Stimulated activated CD8-positive, alpha-beta memory T cell treated with anti-CD3 and anti-CD28 coated beads, Interleukin-12 subunit alpha, Interleukin-12 subunit beta, amount 100 ng/mL, for 4 hours (primary cell): ENCODE results near the gene AQP6.

Experiments
- DNase-seq: peaks from one replicate; pipeline ENCODE4 v3.0.0-alpha.2; 2020; ENCODE audit warnings: low read depth

Gene AQP6

DNA sequence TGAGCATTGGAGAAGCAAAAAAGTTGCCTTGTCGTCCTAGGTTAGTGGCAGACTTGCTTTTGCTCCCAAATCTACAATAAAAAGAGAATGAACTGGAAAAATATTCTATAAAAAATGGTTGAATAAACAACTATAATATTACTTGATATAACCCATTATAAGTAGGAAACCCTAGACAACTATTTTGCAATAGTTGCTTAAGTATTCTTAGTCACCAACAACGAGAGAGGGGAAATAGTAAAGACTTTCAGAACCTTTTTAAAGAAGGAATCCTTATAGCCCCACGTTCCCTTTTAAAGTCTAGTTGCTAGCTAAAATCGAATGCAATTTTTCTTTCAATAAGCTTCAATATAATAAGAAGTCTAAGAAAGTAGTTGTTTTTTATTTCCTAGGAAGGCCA lies 17.5 kb downstream of the AQP6 start:
- no peak for DNase-seq

DNA sequence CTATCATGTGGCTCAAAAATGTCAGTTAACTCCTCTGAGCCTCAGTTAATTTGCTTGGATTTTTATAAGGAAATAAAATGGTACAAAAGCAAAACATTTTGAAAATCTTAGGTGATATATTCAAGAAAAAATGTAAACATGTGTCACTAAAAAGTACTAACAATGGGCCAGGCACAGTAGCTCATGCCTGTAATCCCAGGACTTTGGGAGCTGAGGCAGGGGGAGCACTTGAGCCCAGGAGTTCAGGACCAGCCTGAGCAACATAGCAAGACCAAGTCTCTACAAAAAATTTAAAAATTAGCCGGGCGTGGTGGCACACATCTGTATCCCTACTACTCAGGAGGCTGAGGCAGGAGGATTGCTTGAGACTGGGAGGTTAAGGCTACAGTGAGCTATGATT lies 25.7 kb downstream of the AQP6 start:
- no peak for DNase-seq

DNA sequence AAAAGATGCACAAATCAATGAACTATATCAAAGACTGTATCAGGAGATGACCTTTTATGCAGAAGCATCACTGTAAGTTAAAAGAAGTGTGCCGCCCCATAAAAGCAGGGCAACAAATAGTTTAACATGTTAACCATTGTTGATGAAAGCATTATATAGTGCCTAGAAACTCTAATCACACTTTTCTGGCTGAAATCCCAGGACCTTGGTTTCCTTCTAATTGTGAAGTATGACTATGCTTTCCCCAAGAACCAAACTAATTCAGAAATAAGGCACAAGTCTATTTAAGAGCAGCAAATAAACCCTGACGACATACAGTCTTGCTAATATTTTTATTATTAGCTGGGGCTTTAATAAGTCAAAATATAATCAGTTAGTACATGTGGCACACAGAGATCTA lies 30.8 kb downstream of the AQP6 start:
- DNase-seq = no peak

DNA sequence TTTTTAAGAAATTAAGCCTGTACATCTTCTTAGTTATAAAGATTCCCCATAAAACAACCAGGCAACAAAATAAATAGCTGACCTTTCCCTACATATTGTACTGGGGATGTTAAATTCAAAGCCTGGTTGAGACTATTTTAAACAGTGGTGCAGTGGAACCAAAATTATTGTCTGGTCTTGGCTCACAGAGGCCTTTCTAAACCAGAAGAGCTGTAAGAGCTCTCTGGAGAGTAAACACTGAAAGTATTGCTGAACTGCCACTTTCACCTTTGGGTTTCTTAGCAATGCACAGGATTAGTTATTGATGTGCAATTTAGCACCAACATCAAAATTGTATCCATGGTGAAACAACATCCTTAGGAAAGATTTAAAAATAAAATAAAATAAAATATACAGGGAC lies 31.9 kb downstream of the AQP6 start:
- DNase-seq = no peak

DNA sequence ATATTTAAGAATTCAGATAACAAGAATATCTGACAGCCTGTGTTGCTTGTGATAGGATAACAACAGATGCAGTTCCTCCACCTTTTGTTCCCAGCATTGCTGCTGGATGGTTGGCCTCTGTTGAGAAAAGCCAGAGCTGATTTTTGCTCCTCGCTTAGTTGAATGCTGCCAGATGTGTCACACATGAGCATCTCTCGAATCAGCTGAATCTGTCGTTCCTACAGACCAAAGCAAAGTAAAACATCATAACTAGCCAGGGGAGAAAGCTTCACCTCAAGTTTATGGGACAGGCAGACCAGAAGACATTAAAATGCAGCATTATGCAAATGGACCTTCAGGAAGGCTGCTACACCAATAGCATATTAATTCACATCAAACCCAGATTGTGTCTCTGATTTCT lies 32.4 kb downstream of the AQP6 start:
- no peak for DNase-seq

- no peak for DNase-seq
Observed at GRCh38 chr12:50006280-50006679, 33.5 kb downstream of the AQP6 start.

GRCh38 chr12:50006754-50007442 lies 34.2 kb downstream of the AQP6 start:
- no peak for DNase-seq

- DNase-seq = no peak
Observed at GRCh38 chr12:50013361-50014147, 40.8 kb downstream of the AQP6 start.

DNA sequence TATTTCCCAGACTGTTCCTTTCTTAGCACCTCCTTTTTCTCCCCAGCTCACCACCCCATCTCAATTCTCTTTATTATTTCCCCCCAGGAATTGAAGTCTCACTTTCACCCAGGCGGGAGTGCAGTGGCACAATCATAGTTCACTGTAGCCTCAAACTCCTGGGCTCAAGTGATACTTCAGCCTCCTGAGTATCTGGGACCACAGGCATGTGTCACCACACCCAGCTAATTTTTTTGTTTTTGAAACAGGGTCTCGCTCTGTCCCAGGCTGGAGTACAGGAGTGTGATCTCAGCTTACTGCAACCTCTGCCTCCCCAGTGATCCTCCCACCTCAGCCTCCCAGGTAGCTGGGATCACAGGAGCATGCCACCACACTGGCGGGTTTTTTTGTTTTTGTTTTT lies 41.6 kb downstream of the AQP6 start:
- DNase-seq = no peak

DNA sequence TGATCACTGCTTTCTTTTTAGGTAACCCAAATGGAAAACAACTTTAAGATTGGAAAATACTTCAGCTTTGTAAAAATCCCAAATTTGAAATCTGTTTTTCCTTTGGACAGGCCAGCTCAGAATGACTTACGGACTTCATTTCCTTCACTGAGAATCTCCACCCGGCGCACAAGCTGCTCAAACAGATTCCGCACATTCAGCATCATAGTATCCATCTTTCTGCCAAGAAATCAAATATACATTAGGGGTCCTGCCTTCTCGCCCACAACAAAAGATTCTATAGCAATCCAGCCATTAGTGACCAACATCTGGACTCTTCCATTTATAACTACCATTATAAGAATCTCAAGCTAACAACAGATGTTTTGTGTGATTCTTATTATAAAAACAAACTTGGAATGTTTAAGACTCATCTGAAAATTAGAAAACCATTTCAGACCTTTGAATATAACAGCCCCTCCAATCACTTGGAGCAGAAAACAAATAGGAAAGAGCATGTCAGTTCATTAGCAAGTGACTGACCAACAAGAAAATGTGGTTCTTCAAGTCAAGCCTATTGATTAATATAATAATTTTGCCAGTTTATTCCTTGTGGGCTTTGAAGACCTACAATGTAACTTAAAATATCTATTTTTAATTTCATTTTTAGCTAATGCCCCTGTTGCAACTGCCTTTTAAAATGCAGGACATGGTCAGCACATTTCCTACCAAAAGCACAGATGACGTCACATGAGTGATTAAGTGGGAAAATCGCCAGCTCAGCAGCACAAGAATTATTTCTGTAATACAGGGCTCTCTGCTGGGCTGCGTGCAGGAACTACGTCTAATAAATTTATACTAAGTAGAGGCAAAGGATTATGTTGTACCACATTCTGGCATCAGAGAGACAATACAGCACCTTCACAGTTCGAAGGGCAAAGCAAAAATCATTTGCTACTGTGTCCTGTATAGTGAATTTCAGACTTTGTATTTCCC lies 44.0 kb downstream of the AQP6 start:
- DNase-seq = no peak

- no peak for DNase-seq
Observed at GRCh38 chr12:50017641-50018040, 44.9 kb downstream of the AQP6 start.

- DNase-seq = no peak
Observed at GRCh38 chr12:50018154-50018553, 45.4 kb downstream of the AQP6 start.

GRCh38 chr12:50018968-50019367 lies 46.2 kb downstream of the AQP6 start:
- no peak for DNase-seq

GRCh38 chr12:50019524-50019923 lies 46.8 kb downstream of the AQP6 start:
- no peak for DNase-seq

- DNase-seq = no peak
Observed at GRCh38 chr12:50021031-50021430, 48.3 kb downstream of the AQP6 start.

DNA sequence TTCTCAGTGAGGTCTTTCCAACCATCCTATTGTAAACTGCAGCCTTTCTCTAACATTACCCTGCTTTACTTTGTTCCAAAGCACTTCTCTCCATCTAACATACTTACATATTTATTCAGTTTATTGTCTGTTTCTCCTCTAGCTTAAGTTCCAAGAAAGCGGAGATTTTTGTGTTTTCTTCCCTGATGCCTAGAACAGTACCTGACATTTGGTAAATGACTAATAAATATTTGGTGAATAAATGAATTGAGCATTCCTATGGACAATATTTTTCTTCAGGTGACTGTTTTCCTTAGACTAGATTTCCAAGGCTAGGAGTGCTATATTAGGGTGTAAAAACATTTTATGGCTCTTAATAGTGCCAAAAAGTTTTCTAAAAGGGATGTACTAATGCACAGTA lies 50.2 kb downstream of the AQP6 start:
- DNase-seq = no peak

- DNase-seq = no peak
Observed at GRCh38 chr12:50024227-50024626, 51.5 kb downstream of the AQP6 start.

GRCh38 chr12:50024805-50025186 lies 52.0 kb downstream of the AQP6 start:
- no peak for DNase-seq

- DNase-seq = peak; percentile 89
Observed at GRCh38 chr12:50025187-50026059, 52.7 kb downstream of the AQP6 start, which contains the start of gene RACGAP1. TSS of gene RACGAP1 (minus strand) at chr12:50025494. CDS start at chr12:50016715, 8,779 bp downstream.

DNA sequence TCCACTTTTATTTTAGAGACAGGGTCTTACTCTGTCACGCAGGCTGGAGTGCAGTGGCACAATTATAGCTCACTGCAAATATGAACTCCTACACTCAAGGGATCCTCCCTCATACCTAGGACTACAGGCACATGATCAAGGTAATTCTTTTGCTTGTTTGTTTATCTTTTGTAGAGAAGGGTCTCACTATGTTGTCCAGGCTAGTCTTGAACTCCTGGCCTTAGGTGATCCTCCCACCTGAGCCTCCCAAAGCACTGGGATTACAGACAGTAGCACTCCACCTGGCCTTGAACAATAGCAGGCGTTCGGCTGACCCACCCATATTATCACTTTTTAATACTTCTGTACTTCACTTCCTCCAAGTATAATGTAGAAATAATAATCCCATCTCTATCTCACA lies 53.9 kb downstream of the AQP6 start:
- no peak for DNase-seq
